K562 (cell line): Measurements from ENCODE around the gene VEGFB. TPM values are rescaled to one million over a fixed set of nuclear protein-coding genes. Genes with fewer than 3 reads are reported as not detected.
A peak's percentile ranks its signal among the peaks of the same experiment; 100 is the strongest.

Source experiments
- ATF1 ChIP-seq, 2 experiments: fragments of 450-650 bp in 1 of 2; IDR thresholded peaks; 2 replicates each; pipeline ENCODE4 v1.6.1; 2016; ENCODE audit warnings: missing compliant biosample characterization in 1 of 2, missing genetic modification characterization in 1 of 2
- FOSL1 ChIP-seq: fragments of 200-800 bp; sonication (Bioruptor generic); conservative IDR thresholded peaks from 2 replicates; pipeline ENCODE4 v1.6.1; 2016; ENCODE audit warnings: missing genetic modification characterization, missing compliant biosample characterization
- FOXJ2 ChIP-seq: fragments of 200-800 bp; sonication (Bioruptor generic); IDR thresholded peaks from 2 replicates; pipeline ENCODE4 v1.6.1; 2016; ENCODE audit warnings: missing genetic modification characterization, missing compliant biosample characterization
- KAT8 ChIP-seq: fragments of 450-650 bp; IDR thresholded peaks from 2 replicates; pipeline ENCODE4 v1.6.1; 2016; ENCODE audit warnings: low read depth, mild to moderate bottlenecking
- POLR2B ChIP-seq: fragments of 450-650 bp; IDR thresholded peaks from 2 replicates; pipeline ENCODE4 v1.6.1; 2018; ENCODE audit warnings: low read depth; ENCODE audit not compliant: partially characterized antibody
- RAD51 ChIP-seq: fragments of 450-650 bp; IDR thresholded peaks from 2 replicates; pipeline ENCODE4 v1.7.1; 2016; ENCODE audit warnings: low read depth, mild to moderate bottlenecking, borderline replicate concordance
- RCOR1 ChIP-seq, 2 experiments: IDR thresholded peaks; 2 replicates each; pipeline ENCODE4 v1.6.1; 2012; ENCODE audit warnings: low read depth in 2 of 2, low read length in 2 of 2, borderline replicate concordance in 1 of 2, improper control_type of control experiment in 1 of 2
- SIN3A ChIP-seq, 2 experiments: fragments of 150-350 bp in 1 of 2; IDR thresholded peaks; 2 replicates each; pipeline ENCODE4 v1.6.1; 2011 to 2016; ENCODE audit warnings: borderline replicate concordance in 2 of 2, low read depth in 2 of 2, low read length in 2 of 2, mild to moderate bottlenecking in 2 of 2, moderate library complexity in 2 of 2; ENCODE audit not compliant: control insufficient read depth in 1 of 2
- SRSF3 ChIP-seq: fragments of 200-400 bp; formaldehyde crosslinking; IDR thresholded peaks from 2 replicates; pipeline ENCODE4 v1.6.1; 2016; ENCODE audit warnings: mild to moderate bottlenecking, low read length, moderate library complexity; ENCODE audit not compliant: insufficient read depth
- TBP ChIP-seq: optimal IDR thresholded peaks from 2 replicates; pipeline ENCODE3; 2011; ENCODE audit warnings: low read depth, low read length, improper control_type of control experiment
- TEAD1 ChIP-seq, 2 experiments: fragments of 450-650 bp in 1 of 2; sonication (generic) in 1 of 2; formaldehyde crosslinking; IDR thresholded peaks; 2 replicates each; pipeline versions ENCODE4 v1.4.0 to v1.8.0; 2020 to 2022; ENCODE audit warnings: mild to moderate bottlenecking in 2 of 2, missing genetic modification reagents in 1 of 2
- ZFP30 ChIP-seq: fragments of 250-450 bp; sonication (Bioruptor Pico); IDR thresholded peaks from 2 replicates; pipeline ENCODE4 v1.8.0; 2022; ENCODE audit warnings: moderate library complexity, mild to moderate bottlenecking, inconsistent platforms, borderline replicate concordance
- ZNF263 ChIP-seq: sonication (generic); formaldehyde crosslinking; IDR thresholded peaks from 2 replicates; pipeline ENCODE4 v1.8.0; 2022; ENCODE audit warnings: mild to moderate bottlenecking, missing genetic modification reagents, borderline replicate concordance
- ZNF586 ChIP-seq: fragments of 450-650 bp; formaldehyde crosslinking; conservative IDR thresholded peaks from 2 replicates; pipeline ENCODE4 v1.4.0; 2020; ENCODE audit warnings: mild to moderate bottlenecking, moderate library complexity
- polyA plus RNA-seq, 8 experiments: library from polyadenylated mRNA; depleted of rRNA in 4 of 8; stranded (reverse) in 5 of 8; unstranded in 3 of 8; fragments of >200 nt; fragmentation: Nextera tagmentation in 2 of 8; fragmentation: Illumina TruSeq in 1 of 8; extraction: Ambion mirVana in 2 of 8; extraction: Trizol in 1 of 8; gene quantifications; 2 replicates each; pipeline versions ENCODE4 v1.2.1 to v1.2.3, GENCODE V29; 2011 to 2014; ENCODE audit warnings: inconsistent platforms in 1 of 8, missing spikeins in 1 of 8
- total RNA-seq, 7 experiments: library from RNA; depleted of rRNA in 6 of 7; stranded (reverse); fragments of >200 nt in 6 of 7; fragmentation: Illumina TruSeq in 2 of 7; extraction: Trizol in 2 of 7; gene quantifications; 2 replicates each; pipeline versions ENCODE4 v1.2.1 to v1.2.3, GENCODE V29; 2011 to 2021; ENCODE audit warnings: low replicate concordance in 1 of 7
- TF ChIP-seq, protein P1 (sequence below): fragments of 450-650 bp; IDR thresholded peaks from 2 replicates; pipeline ENCODE4 v1.6.1; 2018; ENCODE audit not compliant: partially characterized antibody
- TF ChIP-seq, protein P2 (sequence below): sonication (generic); formaldehyde crosslinking; IDR thresholded peaks from 2 replicates; pipeline ENCODE4 v1.8.0; 2022; ENCODE audit warnings: mild to moderate bottlenecking, missing genetic modification reagents
- TF ChIP-seq, protein P3 (sequence below), 2 experiments: fragments of 200-800 bp in 1 of 2; sonication (Bioruptor generic) in 1 of 2; sonication (generic) in 1 of 2; formaldehyde crosslinking in 1 of 2; IDR thresholded peaks in 1 of 2; conservative IDR thresholded peaks in 1 of 2; 2 replicates each; pipeline versions ENCODE4 v1.5.0 to v1.6.1; 2016 to 2020; ENCODE audit warnings: missing compliant biosample characterization in 1 of 2, missing genetic modification characterization in 1 of 2, missing genetic modification reagents in 1 of 2
- TF ChIP-seq, protein P4 (sequence below): conservative IDR thresholded peaks from 2 replicates; pipeline ENCODE4 v1.6.1; 2011; ENCODE audit warnings: low read depth, mild to moderate bottlenecking, low read length; ENCODE audit not compliant: control insufficient read depth

The VEGFB gene
- total and polyA plus RNA-seq, 9 of the 15 experiments (the other 6 are each of a cell fraction or from before 2014, with no cell fraction given) = 11.0 to 83.4 (median 25.7) TPM

DNA sequence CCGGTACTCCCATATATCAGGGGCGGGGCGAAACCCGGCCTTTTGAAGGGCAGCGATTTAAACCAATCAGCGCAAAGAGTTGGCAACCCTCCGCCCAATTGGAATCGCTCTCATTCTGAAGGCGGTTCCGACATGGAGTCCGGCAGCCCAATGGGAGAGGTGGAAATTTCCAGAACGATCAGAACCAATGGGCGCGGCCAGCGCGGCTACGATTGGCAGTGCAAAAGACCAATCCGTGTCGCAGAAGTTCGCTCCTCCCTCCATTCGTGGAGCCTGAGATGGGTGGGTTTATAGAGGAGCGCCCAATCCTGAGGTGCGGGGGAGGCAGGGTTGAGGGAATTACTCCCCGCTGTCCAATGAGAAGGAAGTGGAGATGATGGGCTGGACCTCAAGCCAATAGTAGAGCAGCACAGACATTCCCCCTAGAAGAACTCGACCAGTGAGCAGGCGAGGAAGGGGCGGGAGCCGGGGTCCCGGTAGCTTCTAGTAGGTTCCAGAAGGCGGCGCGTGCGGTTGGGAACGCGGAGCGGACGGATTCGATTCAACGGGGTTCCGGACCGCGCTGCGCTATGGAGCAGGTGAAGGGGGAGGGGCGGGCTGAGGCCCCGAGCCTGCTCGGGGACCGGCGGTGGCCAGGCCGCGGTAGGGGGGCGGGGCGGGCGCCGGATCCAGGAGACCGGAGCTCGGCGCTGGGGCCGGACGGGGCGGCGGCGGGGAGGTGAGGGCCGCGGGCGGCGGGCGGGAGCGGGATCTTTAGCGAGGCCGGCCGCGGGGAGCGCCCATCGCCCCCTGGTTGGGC lies 48.5 kb upstream of the VEGFB start, which contains the start of gene STIP1 (continued):
- TF ChIP-seq, protein P1, sequence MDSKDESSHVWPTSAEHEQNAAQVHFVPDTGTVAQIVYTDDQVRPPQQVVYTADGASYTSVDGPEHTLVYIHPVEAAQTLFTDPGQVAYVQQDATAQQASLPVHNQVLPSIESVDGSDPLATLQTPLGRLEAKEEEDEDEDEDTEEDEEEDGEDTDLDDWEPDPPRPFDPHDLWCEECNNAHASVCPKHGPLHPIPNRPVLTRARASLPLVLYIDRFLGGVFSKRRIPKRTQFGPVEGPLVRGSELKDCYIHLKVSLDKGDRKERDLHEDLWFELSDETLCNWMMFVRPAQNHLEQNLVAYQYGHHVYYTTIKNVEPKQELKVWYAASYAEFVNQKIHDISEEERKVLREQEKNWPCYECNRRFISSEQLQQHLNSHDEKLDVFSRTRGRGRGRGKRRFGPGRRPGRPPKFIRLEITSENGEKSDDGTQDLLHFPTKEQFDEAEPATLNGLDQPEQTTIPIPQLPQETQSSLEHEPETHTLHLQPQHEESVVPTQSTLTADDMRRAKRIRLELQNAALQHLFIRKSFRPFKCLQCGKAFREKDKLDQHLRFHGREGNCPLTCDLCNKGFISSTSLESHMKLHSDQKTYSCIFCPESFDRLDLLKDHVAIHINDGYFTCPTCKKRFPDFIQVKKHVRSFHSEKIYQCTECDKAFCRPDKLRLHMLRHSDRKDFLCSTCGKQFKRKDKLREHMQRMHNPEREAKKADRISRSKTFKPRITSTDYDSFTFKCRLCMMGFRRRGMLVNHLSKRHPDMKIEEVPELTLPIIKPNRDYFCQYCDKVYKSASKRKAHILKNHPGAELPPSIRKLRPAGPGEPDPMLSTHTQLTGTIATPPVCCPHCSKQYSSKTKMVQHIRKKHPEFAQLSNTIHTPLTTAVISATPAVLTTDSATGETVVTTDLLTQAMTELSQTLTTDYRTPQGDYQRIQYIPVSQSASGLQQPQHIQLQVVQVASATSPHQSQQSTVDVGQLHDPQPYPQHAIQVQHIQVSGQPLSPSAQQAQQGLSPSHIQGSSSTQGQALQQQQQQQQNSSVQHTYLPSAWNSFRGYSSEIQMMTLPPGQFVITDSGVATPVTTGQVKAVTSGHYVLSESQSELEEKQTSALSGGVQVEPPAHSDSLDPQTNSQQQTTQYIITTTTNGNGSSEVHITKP = no peak
- TF ChIP-seq SRSF3 (no peak), RAD51 (no peak), ZNF263 (CRISPR knock-in tag) (no peak; the same call in 1 of the 2 replicates), TEAD1 (CRISPR knock-in tag; IDR thresholded peaks at IDR 0.05) (peak; percentile 95 to 99), SIN3A (IDR thresholded peaks at IDR 0.05; ENCODE audit: borderline replicate concordance in 2 of 2, control insufficient read depth in 1 of 2, low read depth in 2 of 2, low read length in 2 of 2) (peak in 1 of 2 experiments; percentile 82; a peak in 1 of 4 replicates), KAT8 (no peak), POLR2B (peak; percentile 7), RCOR1 (IDR thresholded peaks at IDR 0.05; ENCODE audit: borderline replicate concordance in 1 of 2, low read depth in 2 of 2, low read length in 2 of 2) (peak in 1 of 2 experiments; percentile 46; a peak in 2 of 4 replicates), FOSL1 (tag) (no peak), FOXJ2 (tag) (no peak), ZNF586 (CRISPR knock-in tag) (no peak), TBP (peak; percentile 13), ATF1 (CRISPR knock-in tag; IDR thresholded peaks at IDR 0.05) (no peak), ATF1 (tag; IDR thresholded peaks at IDR 0.05) (peak; percentile 95), ZFP30 (no peak)
- TF ChIP-seq, protein P2, sequence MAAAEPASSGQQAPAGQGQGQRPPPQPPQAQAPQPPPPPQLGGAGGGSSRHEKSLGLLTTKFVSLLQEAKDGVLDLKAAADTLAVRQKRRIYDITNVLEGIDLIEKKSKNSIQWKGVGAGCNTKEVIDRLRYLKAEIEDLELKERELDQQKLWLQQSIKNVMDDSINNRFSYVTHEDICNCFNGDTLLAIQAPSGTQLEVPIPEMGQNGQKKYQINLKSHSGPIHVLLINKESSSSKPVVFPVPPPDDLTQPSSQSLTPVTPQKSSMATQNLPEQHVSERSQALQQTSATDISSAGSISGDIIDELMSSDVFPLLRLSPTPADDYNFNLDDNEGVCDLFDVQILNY (CRISPR knock-in tag) = no peak
- TF ChIP-seq, protein P3, sequence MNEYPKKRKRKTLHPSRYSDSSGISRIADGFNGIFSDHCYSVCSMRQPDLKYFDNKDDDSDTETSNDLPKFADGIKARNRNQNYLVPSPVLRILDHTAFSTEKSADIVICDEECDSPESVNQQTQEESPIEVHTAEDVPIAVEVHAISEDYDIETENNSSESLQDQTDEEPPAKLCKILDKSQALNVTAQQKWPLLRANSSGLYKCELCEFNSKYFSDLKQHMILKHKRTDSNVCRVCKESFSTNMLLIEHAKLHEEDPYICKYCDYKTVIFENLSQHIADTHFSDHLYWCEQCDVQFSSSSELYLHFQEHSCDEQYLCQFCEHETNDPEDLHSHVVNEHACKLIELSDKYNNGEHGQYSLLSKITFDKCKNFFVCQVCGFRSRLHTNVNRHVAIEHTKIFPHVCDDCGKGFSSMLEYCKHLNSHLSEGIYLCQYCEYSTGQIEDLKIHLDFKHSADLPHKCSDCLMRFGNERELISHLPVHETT (CRISPR knock-in tag; conservative IDR thresholded peaks at IDR 0.05 in 1 of 2, IDR thresholded peaks at IDR 0.05 in 1 of 2) = peak in 1 of 2 experiments; percentile 91; a peak in 2 of 4 replicates
- TF ChIP-seq, protein P4, sequence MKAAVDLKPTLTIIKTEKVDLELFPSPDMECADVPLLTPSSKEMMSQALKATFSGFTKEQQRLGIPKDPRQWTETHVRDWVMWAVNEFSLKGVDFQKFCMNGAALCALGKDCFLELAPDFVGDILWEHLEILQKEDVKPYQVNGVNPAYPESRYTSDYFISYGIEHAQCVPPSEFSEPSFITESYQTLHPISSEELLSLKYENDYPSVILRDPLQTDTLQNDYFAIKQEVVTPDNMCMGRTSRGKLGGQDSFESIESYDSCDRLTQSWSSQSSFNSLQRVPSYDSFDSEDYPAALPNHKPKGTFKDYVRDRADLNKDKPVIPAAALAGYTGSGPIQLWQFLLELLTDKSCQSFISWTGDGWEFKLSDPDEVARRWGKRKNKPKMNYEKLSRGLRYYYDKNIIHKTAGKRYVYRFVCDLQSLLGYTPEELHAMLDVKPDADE = peak; percentile 41; the same call in 1 of the 2 replicates
